B cell (primary cell): ENCODE data around the gene GUCA1A.

Source experiments
- CTCF ChIP-seq: fragments of 200-600 bp; IDR thresholded peaks from one replicate; pipeline ENCODE4 v1.8.0; 2022; ENCODE audit warnings: antibody characterized with exemption, mild to moderate bottlenecking
- EZH2 ChIP-seq: IDR thresholded peaks from 2 replicates; pipeline ENCODE4 v1.6.1; 2012; ENCODE audit warnings: borderline replicate concordance, low read depth, mild to moderate bottlenecking, moderate library complexity, low read length; ENCODE audit not compliant: insufficient read depth, poor library complexity, severe bottlenecking

- TF ChIP-seq CTCF (no peak), EZH2 (no peak)
Measured at GRCh38 chr6:42195415-42195814, 22.3 kb downstream of the GUCA1A start.
